PC-9 (cell line): ENCODE data around the gene TSHZ2.

ENCODE experiments used
- EZH2 ChIP-seq: fragments of 200-600 bp; sonication (generic); IDR thresholded peaks from 2 replicates; pipeline ENCODE4 v1.8.0; 2017; ENCODE audit warnings: antibody characterized with exemption, low read depth
- TF ChIP-seq, protein P1 (sequence below): fragments of 200-600 bp; sonication (generic); conservative IDR thresholded peaks from 2 replicates; pipeline ENCODE4 v1.6.1; 2017; ENCODE audit warnings: mixed run types, antibody characterized with exemption, mild to moderate bottlenecking, moderate library complexity

- TF ChIP-seq, protein P1, sequence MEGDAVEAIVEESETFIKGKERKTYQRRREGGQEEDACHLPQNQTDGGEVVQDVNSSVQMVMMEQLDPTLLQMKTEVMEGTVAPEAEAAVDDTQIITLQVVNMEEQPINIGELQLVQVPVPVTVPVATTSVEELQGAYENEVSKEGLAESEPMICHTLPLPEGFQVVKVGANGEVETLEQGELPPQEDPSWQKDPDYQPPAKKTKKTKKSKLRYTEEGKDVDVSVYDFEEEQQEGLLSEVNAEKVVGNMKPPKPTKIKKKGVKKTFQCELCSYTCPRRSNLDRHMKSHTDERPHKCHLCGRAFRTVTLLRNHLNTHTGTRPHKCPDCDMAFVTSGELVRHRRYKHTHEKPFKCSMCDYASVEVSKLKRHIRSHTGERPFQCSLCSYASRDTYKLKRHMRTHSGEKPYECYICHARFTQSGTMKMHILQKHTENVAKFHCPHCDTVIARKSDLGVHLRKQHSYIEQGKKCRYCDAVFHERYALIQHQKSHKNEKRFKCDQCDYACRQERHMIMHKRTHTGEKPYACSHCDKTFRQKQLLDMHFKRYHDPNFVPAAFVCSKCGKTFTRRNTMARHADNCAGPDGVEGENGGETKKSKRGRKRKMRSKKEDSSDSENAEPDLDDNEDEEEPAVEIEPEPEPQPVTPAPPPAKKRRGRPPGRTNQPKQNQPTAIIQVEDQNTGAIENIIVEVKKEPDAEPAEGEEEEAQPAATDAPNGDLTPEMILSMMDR, result no peak
- TF ChIP-seq EZH2, result no peak
Measured at GRCh38 chr20:52962183-52962582, 10.0 kb upstream of the TSHZ2 start.
